K562 (cell line): Measurements from ENCODE around the gene SMC3. TPM values are rescaled to one million over a fixed set of nuclear protein-coding genes. Genes with fewer than 3 reads are reported as not detected.

Source experiments
- CBX1 ChIP-seq: sonication (generic); IDR thresholded peaks from 2 replicates; pipeline ENCODE4 v1.6.1; 2016; ENCODE audit warnings: antibody characterized with exemption, low read depth, mild to moderate bottlenecking
- CXXC5 ChIP-seq: fragments of 250-450 bp; sonication (Bioruptor Pico); IDR thresholded peaks from 2 replicates; pipeline ENCODE4 v1.8.0; 2022; ENCODE audit warnings: inconsistent platforms, mild to moderate bottlenecking, moderate library complexity
- HDAC1 ChIP-seq, 2 experiments: fragments of 450-650 bp; IDR thresholded peaks; 2 replicates each; pipeline ENCODE4 v1.6.1; 2016 to 2017; ENCODE audit warnings: inconsistent platforms in 1 of 2, mild to moderate bottlenecking in 1 of 2, moderate library complexity in 1 of 2
- HMGN3 ChIP-seq: IDR thresholded peaks from 2 replicates; pipeline ENCODE4 v1.6.1; 2011; ENCODE audit warnings: borderline replicate concordance, low read depth, mild to moderate bottlenecking, mixed read lengths, low read length; ENCODE audit not compliant: insufficient read length; ENCODE audit errors: extremely low read depth
- HNRNPL ChIP-seq: fragments of 200-400 bp; formaldehyde crosslinking; IDR thresholded peaks from 2 replicates; pipeline ENCODE4 v1.6.1; 2017; ENCODE audit warnings: low read depth, mild to moderate bottlenecking, low read length
- KDM5B ChIP-seq: fragments of 200-600 bp; sonication (generic); IDR thresholded peaks from 2 replicates; pipeline ENCODE4 v1.6.1; 2012; ENCODE audit warnings: low read depth, mild to moderate bottlenecking, moderate library complexity, low read length, control low read depth, inconsistent platforms; ENCODE audit not compliant: insufficient replicate concordance
- NFIC ChIP-seq: fragments of 450-650 bp; IDR thresholded peaks from 2 replicates; pipeline ENCODE4 v1.6.1; 2017; ENCODE audit warnings: mild to moderate bottlenecking, inconsistent platforms
- PHF8 ChIP-seq: fragments of 200-600 bp; sonication (generic); IDR thresholded peaks from 2 replicates; pipeline ENCODE4 v1.6.1; 2012; ENCODE audit warnings: mixed run types, mild to moderate bottlenecking, inconsistent platforms, low read length, moderate library complexity, borderline replicate concordance
- RBBP5 ChIP-seq: fragments of 200-600 bp; sonication (generic); IDR thresholded peaks from 2 replicates; pipeline ENCODE4 v1.6.1; 2012; ENCODE audit warnings: borderline replicate concordance, mild to moderate bottlenecking, low read length, control low read depth, inconsistent platforms; ENCODE audit not compliant: insufficient read depth, poor library complexity, severe bottlenecking
- RBFOX2 ChIP-seq: fragments of 200-400 bp; formaldehyde crosslinking; IDR thresholded peaks from 2 replicates; pipeline ENCODE4 v1.6.1; 2017; ENCODE audit warnings: low read depth, mild to moderate bottlenecking, low read length, moderate library complexity
- REST ChIP-seq, 2 experiments: fragments of 450-650 bp; formaldehyde crosslinking in 1 of 2; IDR thresholded peaks; 2 replicates each; pipeline versions ENCODE4 v1.4.0 to v1.6.1; 2014 to 2020; ENCODE audit warnings: mild to moderate bottlenecking in 2 of 2, borderline replicate concordance in 1 of 2, low read depth in 1 of 2
- SMARCB1 ChIP-seq: IDR thresholded peaks from 2 replicates; pipeline ENCODE4 v1.6.1; 2011; ENCODE audit warnings: improper control_type of control experiment, low read depth; ENCODE audit not compliant: insufficient read length
- TBP ChIP-seq: optimal IDR thresholded peaks from 2 replicates; pipeline ENCODE3; 2011; ENCODE audit warnings: low read depth, low read length, improper control_type of control experiment
- ZBTB7A ChIP-seq: IDR thresholded peaks from 2 replicates; pipeline ENCODE4 v1.6.1; 2011; ENCODE audit warnings: low read depth, mild to moderate bottlenecking, low read length, moderate library complexity, borderline replicate concordance; ENCODE audit not compliant: control insufficient read depth
- ZNF707 ChIP-seq: fragments of 250-450 bp; sonication (Bioruptor Pico); conservative IDR thresholded peaks from 2 replicates; pipeline ENCODE4 v1.8.0; 2022; ENCODE audit warnings: inconsistent platforms, mild to moderate bottlenecking, moderate library complexity
- polyA plus RNA-seq, 8 experiments: library from polyadenylated mRNA; depleted of rRNA in 4 of 8; stranded (reverse) in 5 of 8; unstranded in 3 of 8; fragments of >200 nt; fragmentation: Nextera tagmentation in 2 of 8; fragmentation: Illumina TruSeq in 1 of 8; extraction: Ambion mirVana in 2 of 8; extraction: Trizol in 1 of 8; gene quantifications; 2 replicates each; pipeline versions ENCODE4 v1.2.1 to v1.2.3, GENCODE V29; 2011 to 2014; ENCODE audit warnings: inconsistent platforms in 1 of 8, missing spikeins in 1 of 8
- total RNA-seq, 7 experiments: library from RNA; depleted of rRNA in 6 of 7; stranded (reverse); fragments of >200 nt in 6 of 7; fragmentation: Illumina TruSeq in 2 of 7; extraction: Trizol in 2 of 7; gene quantifications; 2 replicates each; pipeline versions ENCODE4 v1.2.1 to v1.2.3, GENCODE V29; 2011 to 2021; ENCODE audit warnings: low replicate concordance in 1 of 7

SMC3 gene
- total and polyA plus RNA-seq, 9 of the 15 experiments (the other 6 are each of a cell fraction or from before 2014, with no cell fraction given), result 21.3 to 62.6 (median 39.3) TPM

GRCh38 chr10:110643653-110644597, 76.4 kb downstream of the SMC3 start, which contains the start of gene RBM20 (continued):
- TF ChIP-seq REST (IDR thresholded peaks at IDR 0.05; ENCODE audit: borderline replicate concordance), result peak; percentile 43
- no peak for TF ChIP-seq REST (CRISPR knock-in tag; IDR thresholded peaks at IDR 0.05; ENCODE audit: low read depth)
- no peak for TF ChIP-seq ZNF707
- no peak for TF ChIP-seq NFIC
- peak; percentile 60 for TF ChIP-seq RBBP5
- peak; percentile 47; the same call in 1 of the 2 replicates for TF ChIP-seq PHF8
- peak; percentile 73 for TF ChIP-seq RBFOX2
- TF ChIP-seq ZBTB7A, result peak; percentile 83
- peak; percentile 70 for TF ChIP-seq HMGN3
- no peak for TF ChIP-seq SMARCB1
- peak; percentile 4 for TF ChIP-seq KDM5B
- TF ChIP-seq HDAC1 (IDR thresholded peaks at IDR 0.05), result 0 out of 4 replicates have a peak, but pooled peaks of 1 of the 2 experiments have one; percentile 8
- 0 out of 2 replicates have a peak, but pooled peaks have one; percentile 35 for TF ChIP-seq HNRNPL
- TF ChIP-seq CXXC5 (CRISPR knock-in tag), result peak; percentile 55
- TF ChIP-seq TBP, result no peak
- TF ChIP-seq CBX1, result 0 out of 2 replicates have a peak, but pooled peaks have one; percentile 26
